K562 (cell line): ENCODE measurements around the gene CBX2. TPM values are rescaled to one million over a fixed set of nuclear protein-coding genes. Genes with fewer than 3 reads are reported as not detected.

Experiments used
- ATAC-seq: fragments of 200-7000 bp; cut with Tn5 transposase; 3 replicates; pipeline ENCODE4 v1.9.1; 2020; ENCODE audit warnings: moderate library complexity
- BruUV-seq: library from RNA; stranded (reverse); fragments of 400-500 nt; replicated peaks from 2 replicates; lab custom pipeline; 2021; lab: Mats Ljungman, UMichigan
- CTCF ChIA-PET: fragments of 300-600 bp; formaldehyde crosslinking; extraction: SDS; loops from one replicate; lab custom pipeline; 2021; ENCODE audit warnings: low intra/inter-chr PET ratio; lab: Yijun Ruan, JAX
- POLR2A ChIA-PET: fragments of 300-600, 350-650 bp; sonication (Branson Sonifier 250); formaldehyde crosslinking; extraction: SDS; loops from one replicate; lab custom pipeline; 2021; ENCODE audit warnings: antibody characterized with exemption, inconsistent platforms; lab: Yijun Ruan, JAX
- DNase-seq, 4 experiments: peaks; one replicate each; pipeline versions ENCODE4 v3.0.0 to v3.0.0-alpha.2; 2011 to 2018; ENCODE audit warnings: low spot score in 3 of 4, mixed read lengths in 3 of 4; ENCODE audit errors: extremely low read depth in 1 of 4
- FAIRE-seq: peaks from 2 replicates; lab custom pipeline; 2011; peaks lifted over from hg19 to GRCh38; lab: Jason Lieb, UNC
- H2AFZ ChIP-seq: 2 replicates; pipeline ENCODE4 v1.6.0; 2011; ENCODE audit warnings: low read depth, low read length, control low read depth, inconsistent platforms
- H3K27ac ChIP-seq: fragments of 200-600 bp; 3 replicates; pipeline ENCODE4 v1.8.0; 2011; ENCODE audit warnings: low read depth, mild to moderate bottlenecking, control low read depth, inconsistent platforms, low read length, moderate library complexity, mixed read lengths; ENCODE audit errors: extremely low read depth
- H3K27me3 ChIP-seq, 2 experiments: fragments of 300-600 bp in 1 of 2; 2 replicates in 1 of 2; 3 replicates in 1 of 2; pipeline versions ENCODE4 v1.6.0 to v1.8.0; 2011; ENCODE audit warnings: inconsistent platforms in 2 of 2, low read length in 2 of 2, mild to moderate bottlenecking in 1 of 2, mixed read lengths in 1 of 2, moderate library complexity in 1 of 2; ENCODE audit not compliant: control insufficient read depth in 2 of 2, insufficient read depth in 2 of 2
- H3K36me3 ChIP-seq: fragments of 300-600 bp; 3 replicates; pipeline ENCODE4 v1.8.0; 2011; ENCODE audit warnings: mild to moderate bottlenecking, low read length, inconsistent platforms; ENCODE audit not compliant: control insufficient read depth, insufficient read depth
- H3K4me1 ChIP-seq, 2 experiments: fragments of 200-600 bp in 1 of 2; replicated peaks in 1 of 2; 2 replicates in 1 of 2; 3 replicates in 1 of 2; pipeline versions ENCODE4 v1.5.1 to v1.8.0; 2011; ENCODE audit warnings: inconsistent platforms in 2 of 2, low read length in 2 of 2, mild to moderate bottlenecking in 1 of 2, mixed read lengths in 1 of 2, moderate library complexity in 1 of 2; ENCODE audit not compliant: control insufficient read depth in 2 of 2, insufficient read depth in 2 of 2
- H3K4me2 ChIP-seq: 2 replicates; pipeline ENCODE4 v1.6.1; 2011; ENCODE audit warnings: low read length, control low read depth, inconsistent platforms, mixed read lengths; ENCODE audit not compliant: insufficient read depth
- H3K4me3 ChIP-seq: fragments of 200-600 bp; sonication (generic), shearing (Covaris generic); 2 replicates; pipeline ENCODE4 v1.5.1; 2016; ENCODE audit warnings: control low read depth, inconsistent platforms
- H3K79me2 ChIP-seq: fragments of 200-600 bp; 3 replicates; pipeline ENCODE4 v1.8.0; 2011; ENCODE audit warnings: low read length, inconsistent platforms; ENCODE audit not compliant: control insufficient read depth, insufficient read depth
- H3K9ac ChIP-seq, 2 experiments: 2 replicates each; pipeline versions ENCODE4 v1.6.0 to v1.6.1; 2011; ENCODE audit warnings: low read depth in 2 of 2, low read length in 2 of 2, control low read depth in 1 of 2, inconsistent platforms in 1 of 2, mild to moderate bottlenecking in 1 of 2, mixed read lengths in 1 of 2; ENCODE audit not compliant: insufficient read depth in 1 of 2
- H3K9me1 ChIP-seq: one replicate; pipeline ENCODE4 v1.6.0; 2011; ENCODE audit warnings: inconsistent platforms, mild to moderate bottlenecking, low read length, moderate library complexity; ENCODE audit not compliant: control insufficient read depth, insufficient read depth
- H3K9me3 ChIP-seq: replicated peaks from 2 replicates; pipeline ENCODE4 v1.5.1; 2011; ENCODE audit warnings: low read depth, low read length, inconsistent platforms; ENCODE audit not compliant: control insufficient read depth, insufficient read depth
- H4K20me1 ChIP-seq: replicated peaks from 2 replicates; pipeline ENCODE4 v1.6.1; 2011; ENCODE audit warnings: low read length, inconsistent platforms, mixed read lengths; ENCODE audit not compliant: control insufficient read depth, insufficient read depth
- BDP1 ChIP-seq: IDR thresholded peaks from 3 replicates; pipeline ENCODE4 v1.6.1; 2011; ENCODE audit not compliant: insufficient read length, insufficient read depth
- POLR2G ChIP-seq: fragments of 200-400 bp; formaldehyde crosslinking; IDR thresholded peaks from 2 replicates; pipeline ENCODE4 v1.6.1; 2017; ENCODE audit warnings: low read depth, mild to moderate bottlenecking, antibody characterized with exemption, low read length, moderate library complexity
- RBFOX2 ChIP-seq: fragments of 200-400 bp; formaldehyde crosslinking; IDR thresholded peaks from 2 replicates; pipeline ENCODE4 v1.6.1; 2017; ENCODE audit warnings: low read depth, mild to moderate bottlenecking, low read length, moderate library complexity
- XRCC4 ChIP-seq: IDR thresholded peaks from one replicate; pipeline ENCODE4 v1.6.1; 2011; ENCODE audit not compliant: insufficient read depth, insufficient read length; ENCODE audit errors: extremely low read depth
- WGBS: fragments of 100-300 bp; shearing (Covaris generic); methylation state at CpG from one replicate; pipeline ENCODE4 v1.1.6; 2016; ENCODE audit warnings: low coverage, mixed read lengths; ENCODE audit not compliant: insufficient coverage; ENCODE audit errors: missing lambda C conversion rate; 5-methylcytosine and 5-hydroxymethylcytosine counted together
- in situ Hi-C: fragments of 300-500 bp; cut with MboI; formaldehyde crosslinking; loops from 4 replicates; pipeline ENCODE4 v1.15.0; 2018; ENCODE audit warnings: inconsistent platforms, mixed read lengths
- intact Hi-C: fragments of 100-400 bp; cut with micrococcal nuclease; formaldehyde crosslinking; loops from 2 replicates; pipeline ENCODE4 v1.14.2; 2022
- polyA plus RNA-seq, 8 experiments: library from polyadenylated mRNA; depleted of rRNA in 4 of 8; stranded (reverse) in 5 of 8; unstranded in 3 of 8; fragments of >200 nt; fragmentation: Nextera tagmentation in 2 of 8; fragmentation: Illumina TruSeq in 1 of 8; extraction: Ambion mirVana in 2 of 8; extraction: Trizol in 1 of 8; gene quantifications; 2 replicates each; pipeline versions ENCODE4 v1.2.1 to v1.2.3, GENCODE V29; 2011 to 2014; ENCODE audit warnings: inconsistent platforms in 1 of 8, missing spikeins in 1 of 8
- total RNA-seq, 7 experiments: library from RNA; depleted of rRNA in 6 of 7; stranded (reverse); fragments of >200 nt in 6 of 7; fragmentation: Illumina TruSeq in 2 of 7; extraction: Trizol in 2 of 7; gene quantifications; 2 replicates each; pipeline versions ENCODE4 v1.2.1 to v1.2.3, GENCODE V29; 2011 to 2021; ENCODE audit warnings: low replicate concordance in 1 of 7
- TF ChIP-seq, protein P1 (sequence below), 3 experiments: fragments of 200-800 bp in 1 of 3; sonication (Bioruptor generic) in 1 of 3; sonication (generic) in 1 of 3; formaldehyde crosslinking in 1 of 3; IDR thresholded peaks; 2 replicates each; pipeline versions ENCODE4 v1.6.1 to v1.8.0; 2016 to 2022; ENCODE audit warnings: mild to moderate bottlenecking in 2 of 3, missing compliant biosample characterization in 2 of 3, missing genetic modification characterization in 2 of 3, missing genetic modification reagents in 1 of 3

The CBX2 gene
- total and polyA plus RNA-seq, 9 of the 15 experiments (the other 6 are each of a cell fraction or from before 2014, with no cell fraction given) = 0.66 to 26.9 (median 13.9) TPM

DNA sequence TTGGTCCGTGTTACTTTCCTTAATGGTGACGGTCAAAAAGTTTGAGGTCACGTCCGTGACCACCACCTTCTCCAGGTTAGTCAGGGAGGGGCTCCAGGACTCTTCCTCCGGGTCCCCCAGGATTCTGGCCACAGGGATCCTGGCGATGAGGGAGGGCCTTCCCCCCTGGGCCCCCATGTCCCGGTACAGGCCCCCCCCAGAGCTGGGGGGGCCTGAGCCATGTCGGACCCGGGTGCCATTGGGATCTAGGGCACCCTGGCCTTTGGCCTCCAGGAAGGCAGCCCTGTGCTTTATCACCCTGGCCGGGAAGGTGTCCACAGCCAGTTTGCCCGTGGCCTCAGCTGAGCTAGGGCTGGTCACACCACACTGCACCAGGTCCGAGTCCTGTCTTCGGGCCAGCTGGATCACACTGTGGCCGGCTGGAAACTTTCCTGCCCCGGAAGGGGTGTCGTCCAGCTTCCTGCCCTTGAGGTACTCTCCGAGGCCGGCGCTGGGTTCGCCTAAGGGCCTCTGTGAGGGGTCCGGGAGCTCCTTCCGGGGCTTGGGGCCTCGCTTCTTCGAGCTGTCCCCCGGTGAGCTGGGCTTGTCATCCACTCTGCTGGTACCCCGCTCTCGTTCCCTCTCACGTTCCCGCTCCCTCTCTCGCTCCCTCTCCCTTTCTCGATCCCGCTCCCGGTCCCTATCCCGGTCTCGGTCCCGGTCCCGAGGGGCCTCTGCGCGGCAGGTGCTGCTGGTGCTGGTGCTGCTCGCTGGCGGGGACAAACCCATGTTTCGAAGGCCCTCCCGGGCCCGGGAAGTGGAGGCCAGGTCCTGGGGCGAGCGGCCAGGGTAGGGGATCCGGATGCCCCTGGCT is 16.9 kb downstream of the CBX2 start:
- Histone ChIP-seq H3K27me3 (no peaks in the 10 kb centered on the region), H3K9ac (peak overlapping the region in 1 of 2 experiments; percentile 82; a peak in 2 of 4 replicates), H3K36me3 (peaks cover 20% of the 10 kb centered on the region; the same call in 2 of the 3 replicates), H3K4me1 (peaks cover 20 to 73% of the 10 kb centered on the region in 2 experiments), H2AFZ (no peak overlapping the region), H3K4me3 (no peak overlapping the region), H3K9me3 (no peaks in the 10 kb centered on the region), H3K79me2 (peaks cover 20% of the 10 kb centered on the region), H3K9me1 (no peaks in the 10 kb centered on the region), H4K20me1 (no peaks in the 10 kb centered on the region), H3K27ac (no peak overlapping the region), H3K4me2 (no peak overlapping the region)
- ChIA-PET CTCF (no interaction called here), POLR2A (interaction anchor here (0.5 to 1.3 kb wide), 6 partner anchors 9 to 43 kb away, joined by 3 to 9 read pairs (median 4); no protein-coding TSS in a partner anchor)
- TF ChIP-seq RBFOX2 (peak; percentile 54), XRCC4 (no peak), POLR2G (0 out of 2 replicates have a peak, but pooled peaks have one; percentile 39), BDP1 (no peak)
- TF ChIP-seq, protein P1, sequence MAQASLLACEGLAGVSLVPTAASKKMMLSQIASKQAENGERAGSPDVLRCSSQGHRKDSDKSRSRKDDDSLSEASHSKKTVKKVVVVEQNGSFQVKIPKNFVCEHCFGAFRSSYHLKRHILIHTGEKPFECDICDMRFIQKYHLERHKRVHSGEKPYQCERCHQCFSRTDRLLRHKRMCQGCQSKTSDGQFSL (CRISPR knock-in tag; IDR thresholded peaks at IDR 0.05) = no peak
- TF ChIP-seq, protein P1 (tag; IDR thresholded peaks at IDR 0.05) = 0 out of 4 replicates have a peak, but pooled peaks of 1 of the 2 experiments have one; percentile 25
- DNase-seq = no peak
- in situ Hi-C loops (loop anchor here (5.0 kb wide), 1 partner anchor 48 kb away; no protein-coding TSS in a partner anchor), intact Hi-C loops (loop anchor here (5.0 kb wide), 1 partner anchor 42 kb away; the partner anchor contains the start of gene CBX4)
- no TSS peak for BruUV-seq
- FAIRE-seq = no peak
- ATAC-seq = no peak
- 90% methylated on average over 25 of the region's 47 CpGs for WGBS
